ENCODE measurements around the gene LCE3E. TPM values are rescaled to one million over a fixed set of nuclear protein-coding genes. Genes with fewer than 3 reads are reported as not detected.
"Not testable (repeated sequence)": the region's sequence is repeated elsewhere in the genome, so short reads cannot be mapped to it uniquely, and the experiment has no call there.

The LCE3E gene
- total RNA-seq, 4 donors from 2014 or later, result not detected

GRCh38 chr1:152582647-152583046, 16.1 kb upstream of the LCE3E start:
- 75 to 84% methylated on average over 1 of the region's 1 CpG for WGBS, 2 donors
- H3K9me3 ChIP-seq, result no peaks in the 10 kb centered on the region
- no peaks in the 10 kb centered on the region for H3K27me3 ChIP-seq
- no peak for DNase-seq
- intact Hi-C loops (cut with DNase I), result no loop called here
- H3K27ac ChIP-seq, result no peak overlapping the region
- no peak overlapping the region for H3K4me3 ChIP-seq (replicated peaks in 1 of 3)
- H3K36me3 ChIP-seq, result no peaks in the 10 kb centered on the region
- TF ChIP-seq POLR2A (IDR thresholded peaks at IDR 0.05) (no peak), CTCF (IDR thresholded peaks at IDR 0.05) (no peak)
- H3K4me1 ChIP-seq, result no peaks in the 10 kb centered on the region

GRCh38 chr1:152580433-152580832, 13.9 kb upstream of the LCE3E start, which contains the start of gene LCE3D:
TSS of gene LCE3D (minus strand) at chr1:152580516. CDS start at chr1:152579936, 580 bp downstream.
- TF ChIP-seq POLR2A (IDR thresholded peaks at IDR 0.05) (no peak), CTCF (IDR thresholded peaks at IDR 0.05) (no peak)
- H3K4me1 ChIP-seq, result no peaks in the 10 kb centered on the region
- WGBS, 2 donors, result 75% methylated on average over 4 of the region's 4 CpGs
- H3K4me3 ChIP-seq (replicated peaks in 1 of 3), result no peak within 1 kb of the TSS
- H3K36me3 ChIP-seq, result no peaks in the 10 kb centered on the region
- no peaks in the 10 kb centered on the region for H3K9me3 ChIP-seq
- DNase-seq, result no peak
- no peak within 1 kb of the TSS for H3K27ac ChIP-seq
- intact Hi-C loops (cut with DNase I), result no loop called here
- no peaks in the 10 kb centered on the region for H3K27me3 ChIP-seq

DNA sequence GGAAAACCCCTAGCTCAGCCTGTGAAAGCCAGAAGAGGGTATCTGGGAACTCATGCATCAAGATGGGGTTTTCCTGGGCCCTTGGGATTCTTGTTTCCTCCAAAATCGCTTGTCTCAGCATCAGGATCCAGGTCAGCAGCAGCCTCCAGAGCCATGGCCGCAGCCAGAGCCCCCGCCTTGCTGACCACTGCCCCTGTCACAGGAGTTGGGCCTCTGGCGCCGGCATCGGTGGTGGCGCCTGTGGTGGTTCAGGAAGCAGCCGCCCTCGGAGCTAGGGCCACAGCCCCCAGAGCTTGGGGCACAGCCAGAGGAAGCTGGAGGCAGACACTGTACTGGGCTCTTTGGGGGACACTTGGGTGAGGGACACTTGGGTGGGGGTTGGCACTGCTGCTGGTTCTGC, 12.9 kb upstream of the LCE3E start:
- intact Hi-C loops (cut with DNase I), result not testable (repeated sequence)
- 91 to 93% methylated on average over 7 to 9 of the region's 9 CpGs for whole genome bisulfite sequencing, 2 donors

GRCh38 chr1:152577168-152577567, 10.6 kb upstream of the LCE3E start:
- WGBS, 2 donors, result 71 to 90% methylated on average over 2 of the region's 2 CpGs

More for the DNA sequence above, 12.9 kb upstream of the LCE3E start:
- not testable (repeated sequence) for H3K36me3 ChIP-seq; H3K9me3 ChIP-seq; H3K4me1 ChIP-seq; H3K27ac ChIP-seq; DNase-seq; H3K27me3 ChIP-seq; H3K4me3 ChIP-seq (replicated peaks in 1 of 3)

GRCh38 chr1:152565535-152566215, 905 bp downstream of the LCE3E start:
- WGBS, 2 donors, result 77 to 82% methylated on average over 14 of the region's 14 CpGs
- DNase-seq, result no peak
- Histone ChIP-seq H3K9me3 (no peaks in the 10 kb centered on the region), H3K4me3 (replicated peaks in 1 of 3) (no peak overlapping the region), H3K36me3 (no peaks in the 10 kb centered on the region), H3K27me3 (no peaks in the 10 kb centered on the region), H3K4me1 (no peaks in the 10 kb centered on the region), H3K27ac (no peak overlapping the region)
- TF ChIP-seq CTCF (IDR thresholded peaks at IDR 0.05) (no peak), POLR2A (IDR thresholded peaks at IDR 0.05) (no peak)
- intact Hi-C loops (cut with DNase I), result no loop called here

More at GRCh38 chr1:152577168-152577567, 10.6 kb upstream of the LCE3E start:
- Histone ChIP-seq H3K36me3 (no peaks in the 10 kb centered on the region), H3K4me1 (no peaks in the 10 kb centered on the region), H3K9me3 (no peaks in the 10 kb centered on the region), H3K27ac (no peak overlapping the region), H3K27me3 (no peaks in the 10 kb centered on the region), H3K4me3 (replicated peaks in 1 of 3) (no peak overlapping the region)
- DNase-seq, result no peak
- intact Hi-C loops (cut with DNase I), result no loop called here
- TF ChIP-seq CTCF (IDR thresholded peaks at IDR 0.05) (no peak), POLR2A (IDR thresholded peaks at IDR 0.05) (no peak)
